Activated effector memory CD4-positive, alpha-beta T cell treated with Interleukin-2 at 50 U/mL for 16 hours (primary cell): ENCODE results near the gene PMEPA1.

ENCODE experiments used
- DNase-seq: peaks from one replicate; pipeline ENCODE4 v3.0.0-alpha.2; 2020

The PMEPA1 gene

GRCh38 chr20:57708694-57709673 lies 831 bp downstream of the PMEPA1 start:
- DNase-seq = peak; percentile 16

GRCh38 chr20:57707849-57708693 lies 1.7 kb downstream of the PMEPA1 start:
- DNase-seq = no peak

GRCh38 chr20:57707320-57707719 lies 2.5 kb downstream of the PMEPA1 start:
- no peak for DNase-seq

- no peak for DNase-seq
Observed at GRCh38 chr20:57705127-57705899, 4.5 kb downstream of the PMEPA1 start.

GRCh38 chr20:57704245-57704644 lies 5.6 kb downstream of the PMEPA1 start:
- DNase-seq = no peak

GRCh38 chr20:57703013-57703412 lies 6.8 kb downstream of the PMEPA1 start:
- no peak for DNase-seq

GRCh38 chr20:57702521-57702920 lies 7.3 kb downstream of the PMEPA1 start:
- DNase-seq = no peak

GRCh38 chr20:57702091-57702490 lies 7.7 kb downstream of the PMEPA1 start:
- DNase-seq = no peak

- DNase-seq = no peak
Observed at GRCh38 chr20:57701651-57702050, 8.2 kb downstream of the PMEPA1 start.

- no peak for DNase-seq
Observed at GRCh38 chr20:57701090-57701489, 8.7 kb downstream of the PMEPA1 start.

- DNase-seq = no peak
Observed at GRCh38 chr20:57699395-57699794, 10.4 kb downstream of the PMEPA1 start.

- DNase-seq = no peak
Observed at GRCh38 chr20:57698867-57699275, 10.9 kb downstream of the PMEPA1 start.

- peak; percentile 36 for DNase-seq
Observed at GRCh38 chr20:57698116-57698866, 11.5 kb downstream of the PMEPA1 start.

- no peak for DNase-seq
Observed at GRCh38 chr20:57697543-57697942, 12.3 kb downstream of the PMEPA1 start.

- no peak for DNase-seq
Observed at GRCh38 chr20:57696401-57696961, 13.3 kb downstream of the PMEPA1 start.

- no peak for DNase-seq
Observed at GRCh38 chr20:57695940-57696339, 13.9 kb downstream of the PMEPA1 start.

- DNase-seq = no peak
Observed at GRCh38 chr20:57695012-57695411, 14.8 kb downstream of the PMEPA1 start.

GRCh38 chr20:57694481-57694880 lies 15.3 kb downstream of the PMEPA1 start:
- DNase-seq = no peak

- no peak for DNase-seq
Observed at GRCh38 chr20:57693670-57694329, 16.0 kb downstream of the PMEPA1 start.

- no peak for DNase-seq
Observed at GRCh38 chr20:57693002-57693582, 16.7 kb downstream of the PMEPA1 start.

GRCh38 chr20:57692393-57692792 lies 17.4 kb downstream of the PMEPA1 start:
- no peak for DNase-seq
